Loucy (cell line): ENCODE results near the gene TUT4.

Source experiments
- H2AFZ ChIP-seq: fragments of 200-600 bp; sonication (generic); 2 replicates; pipeline ENCODE4 v1.6.0; 2016; ENCODE audit warnings: antibody characterized with exemption, mild to moderate bottlenecking, low read length, moderate library complexity
- H3F3A ChIP-seq: fragments of 200-600 bp; 2 replicates; pipeline ENCODE4 v1.6.0; 2016; ENCODE audit warnings: antibody characterized with exemption, low read depth, mild to moderate bottlenecking
- H3K27me3 ChIP-seq: fragments of 200-600 bp; sonication (generic); 2 replicates; pipeline ENCODE4 v1.6.1; 2014; ENCODE audit warnings: low read length, mild to moderate bottlenecking; ENCODE audit not compliant: insufficient read depth, poor library complexity, severe bottlenecking
- H3K36me3 ChIP-seq: fragments of 200-600 bp; sonication (generic); 2 replicates; pipeline ENCODE4 v1.6.1; 2016; ENCODE audit warnings: low read length; ENCODE audit not compliant: insufficient read depth
- H3K4me1 ChIP-seq: fragments of 200-600 bp; sonication (generic); 2 replicates; pipeline ENCODE4 v1.5.1; 2014; ENCODE audit warnings: low read length, mild to moderate bottlenecking; ENCODE audit not compliant: insufficient read depth, poor library complexity, severe bottlenecking
- H3K4me2 ChIP-seq: fragments of 200-600 bp; sonication (generic); 2 replicates; pipeline ENCODE4 v1.6.0; 2014; ENCODE audit warnings: antibody characterized with exemption, low read length, low read depth, mild to moderate bottlenecking; ENCODE audit not compliant: poor library complexity, severe bottlenecking
- H3K4me3 ChIP-seq: fragments of 200-600 bp; sonication (generic); 2 replicates; pipeline ENCODE4 v1.5.1; 2014; ENCODE audit warnings: low read length, mild to moderate bottlenecking, mixed read lengths; ENCODE audit not compliant: poor library complexity, severe bottlenecking
- H3K79me2 ChIP-seq: fragments of 200-600 bp; sonication (generic); 2 replicates; pipeline ENCODE4 v1.6.1; 2014; ENCODE audit warnings: low read length; ENCODE audit not compliant: insufficient read depth
- H3K9ac ChIP-seq: fragments of 200-600 bp; sonication (generic); 2 replicates; pipeline ENCODE4 v1.6.0; 2014; ENCODE audit warnings: mild to moderate bottlenecking, low read depth, low read length, moderate library complexity; ENCODE audit not compliant: poor library complexity, severe bottlenecking
- H3K9me2 ChIP-seq: fragments of 200-600 bp; sonication (generic); replicated peaks from 2 replicates; pipeline ENCODE4 v1.6.1; 2016; ENCODE audit warnings: low read depth, low read length, mixed read lengths
- H3K9me3 ChIP-seq: fragments of 200-600 bp; sonication (generic); 2 replicates; pipeline ENCODE4 v1.6.1; 2014; ENCODE audit warnings: mild to moderate bottlenecking, antibody characterized with exemption, low read length, low read depth; ENCODE audit not compliant: insufficient read depth
- H4K20me1 ChIP-seq: fragments of 200-600 bp; sonication (generic); 2 replicates; pipeline ENCODE4 v1.6.0; 2014; ENCODE audit warnings: antibody characterized with exemption, low read length, mild to moderate bottlenecking; ENCODE audit not compliant: insufficient read depth, poor library complexity, severe bottlenecking
- CTCF ChIP-seq: fragments of 200-600 bp; sonication (generic); conservative IDR thresholded peaks from 2 replicates; pipeline ENCODE4 v1.5.1; 2014; ENCODE audit warnings: mild to moderate bottlenecking, antibody characterized with exemption, low read length
- EZH2phosphoT487 ChIP-seq: fragments of 200-600 bp; IDR thresholded peaks from 2 replicates; pipeline ENCODE4 v1.6.1; 2018; ENCODE audit warnings: antibody characterized with exemption, mild to moderate bottlenecking, moderate library complexity, borderline replicate concordance

Gene TUT4

GRCh38 chr1:52506920-52507546 is 45.9 kb downstream of the TUT4 start:
- no peaks in the 10 kb centered on the region for H3K9me2 ChIP-seq

GRCh38 chr1:52506349-52506748 is 46.5 kb downstream of the TUT4 start:
- no peaks in the 10 kb centered on the region for H3K79me2 ChIP-seq
- peaks cover 4% of the 10 kb centered on the region for H4K20me1 ChIP-seq
- H3K9ac ChIP-seq, result no peak overlapping the region
- no peak overlapping the region for H3K4me3 ChIP-seq
- H3K4me1 ChIP-seq, result no peaks in the 10 kb centered on the region
- no peak overlapping the region for H3K4me2 ChIP-seq
- H2AFZ ChIP-seq, result no peak overlapping the region
- no peaks in the 10 kb centered on the region for H3K9me3 ChIP-seq
- H3K9me2 ChIP-seq, result no peaks in the 10 kb centered on the region
- no peaks in the 10 kb centered on the region for H3K27me3 ChIP-seq
- no peaks in the 10 kb centered on the region for H3F3A ChIP-seq
- TF ChIP-seq EZH2phosphoT487 (no peak), CTCF (no peak)
- H3K36me3 ChIP-seq, result peaks cover 67% of the 10 kb centered on the region

More at GRCh38 chr1:52506920-52507546, 45.9 kb downstream of the TUT4 start:
- no peaks in the 10 kb centered on the region for H3K27me3 ChIP-seq
- no peaks in the 10 kb centered on the region for H3K4me1 ChIP-seq
- H2AFZ ChIP-seq, result no peak overlapping the region
- no peak overlapping the region for H3K9ac ChIP-seq
- no peak overlapping the region for H3K4me3 ChIP-seq
- H3K4me2 ChIP-seq, result no peak overlapping the region
- H3K9me3 ChIP-seq, result no peaks in the 10 kb centered on the region
- no peaks in the 10 kb centered on the region for H3K79me2 ChIP-seq
- H3K36me3 ChIP-seq, result peaks cover 70% of the 10 kb centered on the region
- no peaks in the 10 kb centered on the region for H3F3A ChIP-seq
- H4K20me1 ChIP-seq, result peaks cover 4% of the 10 kb centered on the region
- no peak for TF ChIP-seq CTCF
- no peak for TF ChIP-seq EZH2phosphoT487

GRCh38 chr1:52504720-52505119 is 48.2 kb downstream of the TUT4 start:
- Histone ChIP-seq H3K4me3 (no peak overlapping the region), H3K4me2 (no peak overlapping the region), H3K9ac (no peak overlapping the region), H3F3A (no peaks in the 10 kb centered on the region), H3K27me3 (no peaks in the 10 kb centered on the region), H3K79me2 (peaks cover 7% of the 10 kb centered on the region; the same call in 1 of the 2 replicates), H4K20me1 (peaks cover 4% of the 10 kb centered on the region), H3K36me3 (peaks cover 61% of the 10 kb centered on the region), H3K9me2 (no peaks in the 10 kb centered on the region), H3K9me3 (no peaks in the 10 kb centered on the region), H3K4me1 (no peaks in the 10 kb centered on the region), H2AFZ (no peak overlapping the region)
- TF ChIP-seq CTCF (no peak), EZH2phosphoT487 (no peak)
